GM21825 (cell line): Measurements from ENCODE around the gene IKZF4.
"Not testable (repeated sequence)": the region's sequence is repeated elsewhere in the genome, so short reads cannot be mapped to it uniquely, and the experiment has no call there.

Experiments
- ATAC-seq: cut with Tn5 transposase; IDR thresholded peaks from one replicate; pipeline ENCODE4 v1.9.1; 2021; ENCODE audit warnings: mild to moderate bottlenecking, moderate library complexity; ENCODE audit not compliant: unreplicated experiment

IKZF4 gene

DNA sequence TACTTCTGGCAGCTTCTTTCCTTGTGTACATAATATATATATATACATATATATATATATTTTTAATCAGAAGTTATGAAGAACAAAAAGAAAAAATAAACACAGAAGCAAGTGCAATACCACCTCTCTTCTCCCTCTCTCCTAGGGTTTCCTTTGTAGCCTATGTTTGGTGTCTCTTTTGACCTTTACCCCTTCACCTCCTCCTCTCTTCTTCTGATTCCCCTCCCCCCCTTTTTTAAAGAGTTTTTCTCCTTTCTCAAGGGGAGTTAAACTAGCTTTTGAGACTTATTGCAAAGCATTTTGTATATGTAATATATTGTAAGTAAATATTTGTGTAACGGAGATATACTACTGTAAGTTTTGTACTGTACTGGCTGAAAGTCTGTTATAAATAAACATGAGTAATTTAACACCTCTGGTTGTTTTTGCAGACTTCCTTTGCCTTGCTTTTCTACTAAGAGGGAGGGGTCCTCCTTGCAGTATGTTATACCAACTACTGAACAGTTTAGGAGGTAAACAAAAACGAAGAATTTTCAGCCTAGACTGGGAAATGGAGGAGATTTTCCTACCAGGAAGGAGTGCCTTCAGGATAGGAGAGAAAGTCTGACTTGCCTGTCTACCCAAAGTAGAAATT lies 17.3 kb downstream of the IKZF4 start:
- ATAC-seq, result no peak

DNA sequence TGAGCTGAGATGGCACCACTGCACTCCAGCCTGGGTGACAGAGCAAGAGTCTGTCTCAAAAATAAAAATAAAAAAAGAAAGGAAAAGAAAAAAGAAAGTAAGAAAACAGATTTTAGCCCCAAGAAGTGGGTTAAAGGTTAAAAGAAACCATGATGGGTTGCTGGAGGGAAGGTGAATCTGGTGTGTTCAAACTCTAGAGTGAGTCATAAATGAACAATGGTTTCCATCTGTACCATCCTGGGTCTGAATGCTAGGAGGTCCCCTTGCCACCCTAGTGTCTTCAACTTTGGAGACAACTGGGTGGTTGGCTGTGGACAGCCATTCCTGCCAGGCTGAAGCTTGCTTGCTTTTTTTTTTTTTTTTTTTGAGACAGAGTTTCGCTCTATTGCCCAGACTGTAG lies 19.3 kb downstream of the IKZF4 start:
- no peak for ATAC-seq

DNA sequence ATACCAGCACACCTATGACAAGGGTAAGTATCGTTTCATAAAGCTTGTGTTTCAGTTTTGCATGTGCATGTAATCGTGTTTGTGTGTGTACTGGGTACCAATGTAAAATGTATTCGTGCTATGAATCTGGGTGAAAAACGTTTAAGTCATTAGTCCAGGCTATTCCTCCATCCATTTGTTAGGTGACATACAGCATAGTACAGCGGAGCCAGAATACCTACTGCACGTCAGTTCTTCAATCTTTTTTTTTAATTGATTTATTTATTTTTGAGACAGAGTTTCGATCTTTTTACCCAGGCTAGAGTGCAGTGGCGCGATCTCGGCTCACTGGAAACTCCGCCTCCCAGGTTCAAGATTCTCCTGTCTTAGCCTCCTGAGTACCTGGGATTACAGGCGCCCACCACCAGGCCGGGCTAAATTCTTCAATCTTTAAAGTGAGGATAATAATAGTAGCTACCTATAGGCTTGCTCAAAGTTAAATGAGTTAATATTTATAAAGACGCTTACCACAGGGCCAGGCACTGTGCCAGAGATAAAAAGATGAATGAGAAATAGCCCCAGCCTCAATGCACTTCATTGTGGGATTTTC lies 20.2 kb downstream of the IKZF4 start:
- no peak for ATAC-seq

DNA sequence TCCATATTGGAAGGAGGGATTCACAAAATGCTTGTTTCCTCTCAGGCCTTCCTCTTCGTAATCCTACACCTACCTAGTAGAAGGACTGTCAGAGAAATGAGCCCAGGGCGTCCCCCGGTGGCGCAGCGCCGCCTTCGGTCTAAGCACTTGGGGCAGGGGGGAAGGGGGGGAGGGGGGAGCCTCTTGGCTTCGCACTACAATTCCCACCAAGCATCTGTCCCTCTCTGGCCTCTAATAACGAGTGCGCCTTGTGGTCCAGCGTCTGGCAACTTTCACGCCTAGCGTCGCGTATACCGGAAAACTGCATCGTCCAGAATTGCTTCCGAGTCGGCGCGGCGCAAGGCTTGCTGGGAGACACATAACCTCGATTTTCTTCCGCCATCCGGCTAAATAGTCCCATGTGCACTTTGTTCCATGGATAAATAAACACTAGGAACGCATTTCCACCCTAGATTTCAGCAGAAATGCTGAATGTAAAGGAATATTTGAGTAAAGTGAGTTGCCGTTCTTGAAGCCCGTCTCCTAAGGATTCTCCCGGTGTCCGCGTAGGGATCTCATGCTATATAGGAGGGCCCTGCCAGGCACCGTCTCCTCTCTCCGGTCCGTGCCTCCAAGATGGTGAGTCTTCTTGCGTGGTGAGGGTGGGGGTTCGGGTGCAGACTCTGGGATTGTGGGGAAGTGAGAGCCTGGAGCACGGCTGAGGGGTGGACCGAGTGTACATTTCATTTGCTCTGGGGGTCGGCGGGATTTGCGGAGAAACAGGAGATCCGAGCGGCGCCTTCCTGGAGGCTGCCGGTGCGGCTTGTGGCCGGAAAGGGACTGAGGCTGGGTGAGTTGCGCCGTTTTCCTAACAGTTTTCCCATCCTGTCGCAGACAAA lies 20.9 kb downstream of the IKZF4 start, which contains the start of gene RPS26:
Gene RPS26, plus strand, starts transcription at position 367 of the 878 bp plus-strand sequence. Its CDS starts 249 bp downstream, at position 616.
- peak; percentile 92 for ATAC-seq

DNA sequence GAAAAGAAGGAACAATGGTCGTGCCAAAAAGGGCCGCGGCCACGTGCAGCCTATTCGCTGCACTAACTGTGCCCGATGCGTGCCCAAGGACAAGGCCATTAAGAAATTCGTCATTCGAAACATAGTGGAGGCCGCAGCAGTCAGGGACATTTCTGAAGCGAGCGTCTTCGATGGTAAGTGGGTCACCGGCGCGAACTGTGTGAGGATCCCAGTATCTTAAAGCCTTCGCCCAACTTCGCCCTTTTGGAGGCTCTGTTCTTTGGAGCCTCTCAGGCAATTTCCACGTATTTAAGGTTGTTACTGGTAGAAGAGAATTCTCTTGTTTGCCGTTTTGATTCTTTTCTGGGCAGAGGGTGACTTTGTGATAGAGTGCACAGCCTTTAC lies 21.6 kb downstream of the IKZF4 start:
- ATAC-seq, result not testable (repeated sequence)

DNA sequence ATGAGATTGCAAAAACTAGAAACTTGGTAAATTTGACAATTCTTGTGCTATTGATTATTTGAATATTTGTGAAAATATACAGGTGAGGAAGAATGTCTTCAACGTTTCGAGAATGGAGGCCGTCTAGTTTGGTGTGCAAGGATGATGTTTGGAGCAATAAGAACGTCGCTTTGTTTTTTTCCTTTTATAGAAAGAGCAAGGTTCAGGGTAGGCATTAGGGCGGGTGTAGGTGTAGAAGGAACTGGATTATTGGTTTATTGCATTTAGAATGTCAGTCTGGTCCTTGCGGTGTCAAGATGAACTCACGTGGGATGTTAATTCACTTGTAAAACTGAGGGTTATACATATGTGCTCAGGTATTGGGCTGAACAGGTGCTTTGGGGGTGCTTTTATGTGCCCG lies 22.0 kb downstream of the IKZF4 start:
- no peak for ATAC-seq

DNA sequence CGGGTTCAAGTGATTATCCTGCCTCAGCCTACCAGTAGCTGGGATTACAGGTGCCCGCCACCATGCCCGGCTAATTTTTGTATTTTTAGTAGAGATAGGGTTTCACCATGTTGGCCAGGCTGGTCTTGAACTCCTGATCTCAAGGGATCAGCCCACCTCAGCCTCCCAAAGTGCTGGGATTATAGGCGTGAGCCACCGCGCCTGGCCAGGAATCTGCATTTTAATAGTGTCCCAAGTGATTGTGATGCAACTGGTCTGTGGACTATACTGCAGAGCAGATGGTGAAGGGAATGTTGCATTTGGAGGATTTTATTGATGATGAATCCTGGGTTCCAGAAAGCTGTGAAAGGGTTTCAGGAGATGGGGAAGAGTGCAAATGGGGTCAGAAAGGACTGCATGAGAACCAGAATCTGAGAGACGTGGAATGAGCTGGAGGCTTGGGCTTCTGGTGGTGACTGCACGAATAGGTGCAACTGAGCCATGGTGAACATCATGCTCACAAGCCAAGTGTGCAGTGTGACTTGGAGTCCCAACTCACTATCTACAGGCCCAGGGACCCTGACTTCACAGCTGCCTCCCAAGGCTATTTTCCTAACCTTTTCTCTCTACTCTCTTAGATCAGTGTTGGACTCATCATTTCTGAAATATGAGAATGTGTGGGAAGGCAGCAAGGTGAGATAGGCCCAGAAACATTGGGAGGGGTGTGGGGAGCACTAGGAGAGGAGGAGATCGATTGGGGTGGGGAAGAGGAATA lies 25.4 kb downstream of the IKZF4 start:
- no peak for ATAC-seq

DNA sequence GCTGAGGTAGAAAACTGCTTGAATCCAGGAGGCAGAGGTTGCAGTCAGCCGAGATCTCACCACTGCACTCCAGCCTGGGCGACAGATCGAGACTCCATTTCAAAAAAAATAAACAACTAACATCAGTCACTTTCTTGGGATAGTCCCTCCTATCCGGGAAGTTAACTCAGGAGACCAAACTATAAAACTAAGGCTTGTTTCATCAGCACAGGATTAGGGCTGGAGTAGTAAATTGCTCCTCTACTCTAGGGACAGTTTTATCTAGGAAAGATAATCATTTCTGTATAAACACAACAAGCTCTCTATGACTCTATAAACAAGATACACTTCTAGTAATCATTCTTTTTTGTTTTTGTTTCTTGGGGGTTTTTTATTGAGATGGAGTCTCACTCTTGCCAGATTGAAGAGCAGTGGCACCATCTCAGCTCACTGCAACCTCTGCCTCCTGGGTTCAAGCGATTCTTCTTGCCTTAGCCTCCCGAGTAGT lies 32.6 kb downstream of the IKZF4 start:
- ATAC-seq, result no peak

DNA sequence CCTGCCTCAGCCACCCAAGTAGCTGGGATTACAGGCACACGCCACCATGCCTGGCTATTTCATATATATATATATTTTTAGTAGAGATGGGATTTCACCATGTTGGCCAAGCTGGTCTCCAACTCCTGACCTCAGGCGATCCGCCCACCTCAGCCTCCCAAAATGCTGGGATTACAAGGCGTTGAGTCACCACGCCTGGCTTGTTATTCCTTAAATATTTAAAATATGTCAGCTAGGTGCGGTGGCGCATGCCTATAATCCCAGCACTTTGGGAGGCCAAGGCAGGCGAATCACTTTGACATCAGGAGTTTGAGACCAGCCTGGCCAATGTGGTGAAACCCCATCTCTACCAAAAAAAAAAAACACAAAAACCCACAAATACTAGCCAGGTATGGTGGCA lies 39.1 kb downstream of the IKZF4 start:
- not testable (repeated sequence) for ATAC-seq

DNA sequence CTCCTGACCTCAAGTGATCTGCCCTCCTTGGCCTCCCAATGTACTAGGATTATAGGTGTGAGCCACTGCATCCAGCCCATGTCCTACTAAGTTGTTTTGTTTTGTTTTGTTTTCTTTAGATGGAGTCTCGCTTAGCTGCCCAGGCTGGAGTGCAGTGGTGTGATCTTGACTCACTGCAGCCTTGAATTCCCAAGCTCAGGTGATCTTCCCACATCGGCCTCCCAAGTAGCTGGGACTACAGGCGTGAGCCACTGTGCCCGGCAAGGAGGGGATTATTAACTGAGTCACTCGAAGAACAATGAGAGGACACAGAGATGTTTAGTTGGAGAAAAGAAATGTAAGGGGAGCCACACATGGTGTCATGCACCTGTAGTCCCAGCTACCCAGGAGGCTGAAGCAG lies 41.1 kb downstream of the IKZF4 start:
- no peak for ATAC-seq

DNA sequence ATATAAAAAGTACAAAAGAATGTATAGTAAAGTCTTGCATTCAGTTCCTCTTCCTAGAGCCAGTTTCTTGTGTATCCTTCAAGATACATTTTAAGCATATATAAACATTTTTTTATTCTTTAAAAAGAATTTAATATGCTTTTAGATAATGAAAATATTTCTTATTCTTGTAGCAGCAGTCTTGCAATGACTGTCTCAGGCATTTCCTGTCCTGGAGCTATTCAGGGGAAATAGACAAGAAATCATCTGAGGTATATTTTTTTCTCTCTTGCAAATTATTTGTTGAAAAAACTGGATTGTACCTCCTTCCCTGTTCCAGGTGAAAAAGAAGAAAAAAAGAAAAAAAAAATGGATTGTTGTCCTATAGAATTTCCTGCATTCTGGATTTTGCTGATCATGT lies 42.2 kb downstream of the IKZF4 start:
- ATAC-seq, result no peak

DNA sequence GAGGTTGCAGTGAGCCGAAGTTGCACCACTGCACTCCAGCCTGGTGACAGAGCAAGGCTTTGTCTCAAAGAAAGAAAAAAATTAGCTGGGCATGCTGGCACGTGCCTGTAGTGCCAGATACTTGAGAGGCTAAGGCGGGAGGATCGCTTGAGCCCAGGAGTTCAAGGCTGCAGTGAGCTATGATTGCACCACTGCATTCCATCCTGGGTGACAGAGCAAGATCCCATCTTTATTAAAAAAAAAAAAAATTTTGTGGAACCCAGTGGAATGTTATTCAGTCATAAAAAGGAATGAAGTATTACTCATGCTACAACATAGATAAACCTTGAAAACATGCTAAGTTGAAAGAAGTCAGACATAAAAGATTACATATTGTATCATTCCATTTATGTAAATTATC lies 50.8 kb downstream of the IKZF4 start:
- ATAC-seq, result no peak

DNA sequence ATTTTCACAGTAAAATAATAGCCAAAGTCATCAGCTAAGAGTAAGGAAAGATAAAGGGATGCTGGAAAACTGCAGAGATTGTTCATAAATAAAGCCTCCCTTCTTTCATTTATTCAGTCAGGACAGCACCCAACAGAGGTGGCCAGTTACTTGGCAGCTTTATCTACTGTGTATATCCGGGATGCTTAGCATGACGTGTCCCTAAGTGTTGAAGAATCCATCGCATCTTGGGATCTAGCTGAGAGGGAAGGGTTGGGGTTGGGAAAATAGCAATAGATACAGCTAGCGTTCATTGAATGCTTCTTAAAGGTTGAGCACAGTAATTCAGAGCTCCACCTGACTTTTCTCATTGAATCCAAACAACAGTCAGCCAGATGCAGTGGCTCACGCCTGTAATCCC lies 53.6 kb downstream of the IKZF4 start:
- ATAC-seq, result no peak

DNA sequence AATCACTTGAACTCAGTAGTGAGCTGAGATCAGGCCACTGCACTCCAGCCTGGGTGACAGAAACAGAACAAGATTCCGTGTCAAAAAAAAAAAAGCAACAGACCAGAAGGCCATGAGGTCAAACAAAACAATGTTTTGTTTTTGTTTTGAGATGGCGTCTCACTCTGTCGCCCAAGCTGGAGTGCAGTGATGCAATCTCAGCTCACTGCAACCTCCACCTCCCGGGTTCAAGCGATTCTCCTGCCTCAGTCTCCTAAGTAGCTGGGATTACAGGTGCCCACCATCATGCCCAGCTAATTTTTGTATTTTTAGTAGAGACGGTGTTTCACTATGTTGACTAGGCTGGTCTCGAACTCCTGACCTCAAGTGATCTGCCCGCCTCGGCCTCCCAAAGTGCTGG lies 57.1 kb downstream of the IKZF4 start:
- ATAC-seq, result not testable (repeated sequence)

DNA sequence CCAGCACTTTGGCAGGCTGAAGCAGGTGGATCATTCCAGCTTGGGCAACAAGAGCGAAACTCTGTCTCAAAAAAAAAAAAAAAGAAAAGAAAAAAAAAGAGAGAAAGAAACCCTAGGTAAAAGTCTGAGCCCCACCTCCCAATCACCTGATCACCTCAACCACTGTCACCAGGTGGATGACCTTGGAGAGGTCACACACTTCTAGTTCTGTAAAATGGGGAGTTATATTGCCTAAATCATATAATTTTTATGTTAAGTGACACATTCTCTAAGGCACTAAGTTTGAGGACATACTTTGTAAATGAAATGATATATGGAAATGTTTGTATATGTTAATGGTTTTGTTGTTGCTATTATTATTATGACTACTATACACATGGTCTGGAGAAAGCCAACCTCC lies 57.6 kb downstream of the IKZF4 start:
- no peak for ATAC-seq

DNA sequence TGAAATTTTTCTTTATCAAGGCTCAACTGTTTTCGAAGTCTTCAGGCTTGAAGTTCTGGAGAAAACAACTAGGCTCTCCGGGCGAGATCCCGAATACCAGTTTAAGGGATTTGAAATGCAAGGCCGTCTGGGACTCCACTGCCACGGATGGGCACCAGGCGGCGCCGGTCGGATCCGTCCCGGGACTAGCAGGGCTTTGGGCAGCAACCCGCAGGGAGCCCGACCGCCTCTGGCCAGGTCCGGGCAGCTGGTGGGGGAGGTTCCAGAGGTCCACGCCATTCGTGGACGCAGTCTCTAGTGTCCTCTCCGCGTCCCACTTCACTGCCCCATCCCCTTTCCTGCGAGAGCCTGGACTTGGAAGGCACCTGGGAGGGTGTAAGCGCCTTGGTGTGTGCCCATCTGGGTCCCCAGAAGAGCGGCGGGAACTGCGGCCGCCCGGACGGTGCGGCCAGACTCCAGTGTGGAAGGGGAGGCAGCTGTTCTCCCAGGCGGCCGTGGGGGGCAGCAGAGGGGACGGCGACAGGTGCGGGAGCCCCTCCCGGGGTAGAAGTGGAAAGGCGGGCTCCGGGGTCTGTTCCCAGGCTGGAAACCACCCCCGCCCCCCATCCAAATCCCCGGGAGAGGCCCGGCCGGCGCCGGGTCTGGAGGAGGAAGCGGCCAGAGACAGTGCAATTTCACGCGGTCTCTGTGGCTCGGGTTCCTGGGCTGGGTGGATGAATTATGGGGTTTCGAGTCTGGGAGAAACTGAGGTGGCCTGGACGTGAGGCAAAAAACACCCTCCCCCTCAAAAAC lies 58.3 kb downstream of the IKZF4 start:
- peak; percentile 69 for ATAC-seq

DNA sequence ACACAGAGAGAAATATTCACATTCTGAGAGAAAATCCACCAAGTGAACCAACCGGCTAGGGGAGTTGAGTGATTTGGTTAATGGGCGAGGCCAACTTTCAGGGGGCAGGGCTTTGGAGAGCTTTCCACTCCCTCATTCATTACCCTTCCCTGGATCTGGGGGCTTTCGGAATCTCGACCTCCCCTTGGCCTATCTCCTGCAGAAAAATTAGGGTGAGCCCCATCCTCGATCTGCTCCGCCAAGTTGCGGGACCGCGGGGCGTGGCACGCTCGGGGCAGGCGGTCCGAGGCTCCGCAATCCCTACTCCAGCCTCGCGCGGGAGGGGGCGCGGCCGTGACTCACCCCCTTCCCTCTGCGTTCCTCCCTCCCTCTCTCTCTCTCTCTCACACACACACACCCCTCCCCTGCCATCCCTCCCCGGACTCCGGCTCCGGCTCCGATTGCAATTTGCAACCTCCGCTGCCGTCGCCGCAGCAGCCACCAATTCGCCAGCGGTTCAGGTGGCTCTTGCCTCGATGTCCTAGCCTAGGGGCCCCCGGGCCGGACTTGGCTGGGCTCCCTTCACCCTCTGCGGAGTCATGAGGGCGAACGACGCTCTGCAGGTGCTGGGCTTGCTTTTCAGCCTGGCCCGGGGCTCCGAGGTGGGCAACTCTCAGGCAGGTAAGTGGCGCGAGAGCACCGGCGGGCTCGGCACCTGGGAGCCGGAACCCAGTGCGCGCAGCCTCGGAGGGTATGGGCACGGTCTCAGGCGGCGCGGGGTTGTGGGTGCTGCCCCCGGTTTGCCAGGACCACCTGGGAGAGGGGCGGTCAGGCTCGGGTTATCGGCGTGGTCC lies 59.1 kb downstream of the IKZF4 start, which contains the start of gene ERBB3:
Gene ERBB3, plus strand, starts transcription at position 443 of the 833 bp plus-strand sequence. Its CDS starts 136 bp downstream, at position 579.
- ATAC-seq, result peak; percentile 26

DNA sequence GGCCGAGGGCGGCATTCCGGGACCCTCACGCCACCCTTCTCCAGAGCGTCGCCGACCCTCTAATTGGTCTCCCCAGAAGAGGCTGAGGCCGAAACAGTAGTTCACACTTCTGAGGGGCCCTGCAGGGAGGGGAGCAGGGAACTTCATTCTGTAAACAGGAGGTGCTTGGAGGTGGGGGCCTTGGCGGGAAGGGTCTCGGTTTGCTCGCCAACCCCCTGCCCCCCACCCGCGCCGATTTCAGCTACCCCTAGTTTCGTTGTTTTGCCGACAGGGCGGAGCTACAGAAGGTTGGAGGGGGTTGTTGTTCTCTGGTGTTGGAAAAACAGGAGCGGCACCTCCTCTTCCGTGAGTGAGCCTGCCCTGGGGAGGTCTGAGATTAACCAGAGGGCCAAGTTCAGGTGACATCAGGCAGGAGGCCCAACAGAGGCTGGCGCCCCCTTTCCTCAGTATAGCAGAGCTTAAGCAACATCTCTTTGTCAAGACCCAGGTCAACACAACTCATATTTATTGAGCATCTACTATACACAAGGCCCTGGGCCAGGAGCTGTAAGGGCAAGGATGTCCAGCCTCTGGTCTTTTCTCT lies 59.8 kb downstream of the IKZF4 start:
- no peak for ATAC-seq
